Neural progenitor cell (in vitro differentiated cells): ENCODE data around the gene SELENOS. TPM values are rescaled to one million over a fixed set of nuclear protein-coding genes. Genes with fewer than 3 reads are reported as not detected.

Experiments
- DNase-seq: peaks from one replicate; pipeline ENCODE4 v3.0.0-alpha.2; 2016; ENCODE audit warnings: low spot score
- H2AFZ ChIP-seq: fragments of 200-600 bp; sonication (generic); replicated peaks from 2 replicates; pipeline ENCODE4 v1.6.1; 2016; ENCODE audit warnings: antibody characterized with exemption
- H3F3A ChIP-seq: fragments of 200-600 bp; sonication (generic); 2 replicates; pipeline ENCODE4 v1.6.1; 2016; ENCODE audit warnings: antibody characterized with exemption, low read depth
- H3K27ac ChIP-seq: fragments of 200-600 bp; sonication (generic); 2 replicates; pipeline ENCODE4 v1.5.1; 2016; ENCODE audit warnings: mild to moderate bottlenecking
- H3K27me3 ChIP-seq: fragments of 200-600 bp; sonication (generic); 2 replicates; pipeline ENCODE4 v1.6.1; 2016; ENCODE audit warnings: mild to moderate bottlenecking, moderate library complexity
- H3K36me3 ChIP-seq: fragments of 200-600 bp; sonication (generic); 2 replicates; pipeline ENCODE4 v1.5.1; 2016
- H3K4me1 ChIP-seq: fragments of 200-600 bp; sonication (generic); 2 replicates; pipeline ENCODE4 v1.6.1; 2016; ENCODE audit warnings: mixed run types
- H3K4me2 ChIP-seq: fragments of 200-600 bp; sonication (generic); 2 replicates; pipeline ENCODE4 v1.6.1; 2016
- H3K4me3 ChIP-seq: fragments of 200-600 bp; sonication (generic); 2 replicates; pipeline ENCODE4 v1.5.1; 2016
- H3K79me2 ChIP-seq: fragments of 200-600 bp; sonication (generic); 2 replicates; pipeline ENCODE4 v1.6.1; 2016; ENCODE audit warnings: low read depth
- H3K9ac ChIP-seq: fragments of 200-600 bp; sonication (generic); 2 replicates; pipeline ENCODE4 v1.6.1; 2016
- H3K9me3 ChIP-seq: fragments of 200-600 bp; sonication (generic); 2 replicates; pipeline ENCODE4 v1.5.1; 2016; ENCODE audit warnings: low read depth
- H4K20me1 ChIP-seq: fragments of 200-600 bp; sonication (generic); 2 replicates; pipeline ENCODE4 v1.6.1; 2016; ENCODE audit warnings: low read depth
- H3K27ac Mint-ChIP-seq: 3 replicates; pipeline ENCODE4 v1.8.0; 2021; ENCODE audit warnings: mixed read lengths
- H3K27me3 Mint-ChIP-seq: 2 replicates; pipeline ENCODE4 v1.8.0; 2022; ENCODE audit warnings: low read depth, mild to moderate bottlenecking, inconsistent platforms, moderate library complexity, mixed read lengths; ENCODE audit not compliant: insufficient read depth
- H3K36me3 Mint-ChIP-seq: 3 replicates; pipeline ENCODE4 v1.8.0; 2021; ENCODE audit warnings: mixed read lengths
- H3K4me1 Mint-ChIP-seq: 3 replicates; pipeline ENCODE4 v1.8.0; 2021; ENCODE audit warnings: mixed read lengths
- H3K4me3 Mint-ChIP-seq: 3 replicates; pipeline ENCODE4 v1.8.0; 2021; ENCODE audit warnings: mild to moderate bottlenecking, moderate library complexity, mixed read lengths
- H3K9me3 Mint-ChIP-seq: 3 replicates; pipeline ENCODE4 v1.8.0; 2020; ENCODE audit warnings: mixed read lengths
- CTCF ChIP-seq: fragments of 200-600 bp; sonication (generic); IDR thresholded peaks from 2 replicates; pipeline ENCODE4 v1.5.1; 2017; ENCODE audit warnings: antibody characterized with exemption, mild to moderate bottlenecking
- EZH2 ChIP-seq: fragments of 200-600 bp; sonication (generic); IDR thresholded peaks from 2 replicates; pipeline ENCODE4 v1.6.1; 2017; ENCODE audit warnings: antibody characterized with exemption, mild to moderate bottlenecking, moderate library complexity
- EZH2phosphoT487 ChIP-seq: fragments of 200-600 bp; sonication (generic); IDR thresholded peaks from 2 replicates; pipeline ENCODE4 v1.6.1; 2017; ENCODE audit warnings: antibody characterized with exemption
- total RNA-seq: library from RNA; depleted of rRNA; stranded (reverse); fragments of >200 nt; gene quantifications from 2 replicates; pipeline ENCODE4 v1.2.3, GENCODE V29; 2015; ENCODE audit warnings: low replicate concordance

The SELENOS gene
- total RNA-seq, 1 donor from 2014 or later: 39.1 TPM

GRCh38 chr15:101306341-101307047 lies 29.2 kb upstream of the SELENOS start:
- DNase-seq: no peak
- Histone ChIP-seq H3K79me2 (no peaks in the 10 kb centered on the region), H3K4me3 (no peak overlapping the region), H3K36me3 (no peaks in the 10 kb centered on the region), H3K4me1 (peaks cover 5% of the 10 kb centered on the region), H4K20me1 (no peaks in the 10 kb centered on the region), H3K9me3 (no peaks in the 10 kb centered on the region), H3K27ac (no peak overlapping the region), H3K27me3 (no peaks in the 10 kb centered on the region), H3K9ac (no peak overlapping the region), H2AFZ (no peak overlapping the region), H3F3A (no peaks in the 10 kb centered on the region), H3K4me2 (no peak overlapping the region)
- no peak overlapping the region for H3K4me3 Mint-ChIP-seq
- no peaks in the 10 kb centered on the region for H3K36me3 Mint-ChIP-seq
- TF ChIP-seq EZH2 (no peak), EZH2phosphoT487 (no peak), CTCF (no peak)
- peaks cover 8% of the 10 kb centered on the region for H3K4me1 Mint-ChIP-seq
- peaks cover 2% of the 10 kb centered on the region for H3K27me3 Mint-ChIP-seq
- no peaks in the 10 kb centered on the region for H3K9me3 Mint-ChIP-seq
- no peak overlapping the region for H3K27ac Mint-ChIP-seq

GRCh38 chr15:101305820-101306255 lies 28.6 kb upstream of the SELENOS start:
- peak overlapping the region; percentile 24 for H3K4me3 Mint-ChIP-seq
- H3K9ac ChIP-seq: no peak overlapping the region
- no peaks in the 10 kb centered on the region for H3K9me3 ChIP-seq
- H2AFZ ChIP-seq: no peak overlapping the region
- H3K4me1 ChIP-seq: peaks cover 5% of the 10 kb centered on the region
- no peaks in the 10 kb centered on the region for H3K27me3 ChIP-seq
- no peak for TF ChIP-seq EZH2
- no peak for TF ChIP-seq EZH2phosphoT487
- no peak for TF ChIP-seq CTCF
- H3K27ac Mint-ChIP-seq: no peak overlapping the region
- H3K4me1 Mint-ChIP-seq: peaks cover 8% of the 10 kb centered on the region
- H3K27me3 Mint-ChIP-seq: peaks cover 2% of the 10 kb centered on the region
- H4K20me1 ChIP-seq: no peaks in the 10 kb centered on the region
- H3K36me3 ChIP-seq: no peaks in the 10 kb centered on the region
- H3K9me3 Mint-ChIP-seq: no peaks in the 10 kb centered on the region
- H3K4me2 ChIP-seq: no peak overlapping the region
- no peak overlapping the region for H3K4me3 ChIP-seq
- H3K36me3 Mint-ChIP-seq: no peaks in the 10 kb centered on the region
- no peaks in the 10 kb centered on the region for H3F3A ChIP-seq
- DNase-seq: no peak
- no peaks in the 10 kb centered on the region for H3K79me2 ChIP-seq
- H3K27ac ChIP-seq: no peak overlapping the region

- Histone ChIP-seq H3K9ac (no peak overlapping the region), H3K36me3 (no peaks in the 10 kb centered on the region), H2AFZ (no peak overlapping the region), H3K4me1 (peaks cover 5% of the 10 kb centered on the region), H4K20me1 (no peaks in the 10 kb centered on the region), H3K79me2 (no peaks in the 10 kb centered on the region), H3K27ac (no peak overlapping the region), H3K4me3 (no peak overlapping the region), H3K27me3 (no peaks in the 10 kb centered on the region), H3F3A (no peaks in the 10 kb centered on the region), H3K9me3 (no peaks in the 10 kb centered on the region), H3K4me2 (no peak overlapping the region)
- H3K36me3 Mint-ChIP-seq: no peaks in the 10 kb centered on the region
- no peak overlapping the region for H3K27ac Mint-ChIP-seq
- no peak for DNase-seq
- H3K27me3 Mint-ChIP-seq: peaks cover 2% of the 10 kb centered on the region
- H3K4me3 Mint-ChIP-seq: no peak overlapping the region
- no peaks in the 10 kb centered on the region for H3K9me3 Mint-ChIP-seq
- H3K4me1 Mint-ChIP-seq: peaks cover 8% of the 10 kb centered on the region
- no peak for TF ChIP-seq EZH2phosphoT487
Observed at GRCh38 chr15:101303408-101303807, 26.1 kb upstream of the SELENOS start.
